Trophoblast cell (in vitro differentiated cells and primary cell): ENCODE measurements around the gene DCAF8L2.

ENCODE experiments used
- DNase-seq, 2 donors: peaks; one replicate each; pipeline ENCODE4 v3.0.0-alpha.2; 2016
- H2AFZ ChIP-seq: 2 replicates; pipeline ENCODE4 v1.6.1; 2013; ENCODE audit warnings: low read length, moderate library complexity, mild to moderate bottlenecking; ENCODE audit not compliant: insufficient read depth, poor library complexity
- H2AK5ac ChIP-seq: 2 replicates; pipeline ENCODE4 v1.6.1; 2013; ENCODE audit warnings: mild to moderate bottlenecking, low read length
- H2BK120ac ChIP-seq: 2 replicates; pipeline ENCODE4 v1.6.1; 2013; ENCODE audit warnings: low read length, mild to moderate bottlenecking, moderate library complexity; ENCODE audit not compliant: insufficient read depth, poor library complexity
- H2BK12ac ChIP-seq: 2 replicates; pipeline ENCODE4 v1.6.1; 2013; ENCODE audit warnings: mild to moderate bottlenecking, low read length, moderate library complexity
- H2BK5ac ChIP-seq: 2 replicates; pipeline ENCODE4 v1.6.1; 2013; ENCODE audit warnings: low read length, low read depth, moderate library complexity, mild to moderate bottlenecking; ENCODE audit not compliant: poor library complexity
- H3K14ac ChIP-seq: 2 replicates; pipeline ENCODE4 v1.6.1; 2013; ENCODE audit warnings: mild to moderate bottlenecking, low read length
- H3K18ac ChIP-seq: 2 replicates; pipeline ENCODE4 v1.6.1; 2013; ENCODE audit warnings: mild to moderate bottlenecking, low read length
- H3K23ac ChIP-seq: 2 replicates; pipeline ENCODE4 v1.6.1; 2013; ENCODE audit warnings: low read length
- H3K27ac ChIP-seq: 2 replicates; pipeline ENCODE4 v1.5.1; 2013; ENCODE audit warnings: low read depth, mild to moderate bottlenecking, inconsistent platforms, low read length, moderate library complexity
- H3K27me3 ChIP-seq: 2 replicates; pipeline ENCODE4 v1.6.1; 2013; ENCODE audit warnings: inconsistent platforms, mild to moderate bottlenecking, low read length, moderate library complexity; ENCODE audit not compliant: insufficient read depth
- H3K36me3 ChIP-seq, 2 experiments: 1 replicate in 1 of 2; 2 replicates in 1 of 2; pipeline ENCODE4 v1.6.1; 2013; ENCODE audit warnings: low read length in 2 of 2, mild to moderate bottlenecking in 2 of 2, moderate library complexity in 1 of 2; ENCODE audit not compliant: insufficient read depth in 2 of 2, control insufficient read depth in 1 of 2
- H3K4ac ChIP-seq: 2 replicates; pipeline ENCODE4 v1.6.1; 2013; ENCODE audit warnings: low read depth, mild to moderate bottlenecking, low read length, moderate library complexity
- H3K4me1 ChIP-seq, 2 experiments: 1 replicate in 1 of 2; 2 replicates in 1 of 2; pipeline ENCODE4 v1.6.1; 2013; ENCODE audit warnings: low read length in 2 of 2, mild to moderate bottlenecking in 2 of 2, moderate library complexity in 1 of 2; ENCODE audit not compliant: insufficient read depth in 2 of 2, control insufficient read depth in 1 of 2
- H3K4me2 ChIP-seq: 2 replicates; pipeline ENCODE4 v1.6.1; 2013; ENCODE audit warnings: inconsistent platforms, mild to moderate bottlenecking, low read length, moderate library complexity
- H3K4me3 ChIP-seq: 2 replicates; pipeline ENCODE4 v1.5.1; 2013; ENCODE audit warnings: mild to moderate bottlenecking, low read depth, low read length, inconsistent platforms
- H3K79me1 ChIP-seq: one replicate; pipeline ENCODE4 v1.6.1; 2013; ENCODE audit warnings: low read length
- H3K79me2 ChIP-seq: 2 replicates; pipeline ENCODE4 v1.6.1; 2013; ENCODE audit warnings: low read length, mild to moderate bottlenecking; ENCODE audit not compliant: control insufficient read depth, insufficient read depth, poor library complexity
- H3K9ac ChIP-seq: 2 replicates; pipeline ENCODE4 v1.6.1; 2013; ENCODE audit warnings: mild to moderate bottlenecking, low read length
- H3K9me3 ChIP-seq: 2 replicates; pipeline ENCODE4 v1.6.1; 2013; ENCODE audit warnings: low read depth, mild to moderate bottlenecking, control low read depth, inconsistent platforms, low read length; ENCODE audit not compliant: insufficient read depth
- H4K12ac ChIP-seq: 2 replicates; pipeline ENCODE4 v1.6.1; 2013; ENCODE audit warnings: low read depth, mild to moderate bottlenecking, low read length, moderate library complexity
- H4K8ac ChIP-seq: 2 replicates; pipeline ENCODE4 v1.6.1; 2013; ENCODE audit warnings: low read depth, mild to moderate bottlenecking, low read length, moderate library complexity
- H4K91ac ChIP-seq: one replicate; pipeline ENCODE4 v1.6.1; 2013; ENCODE audit warnings: low read depth, mild to moderate bottlenecking, low read length, moderate library complexity
- WGBS: extraction: QIAGEN DNeasy Blood & Tissue Kit; methylation state at CpG from one replicate; pipeline ENCODE4 v1.1.7; 2013; ENCODE audit warnings: missing lambda C conversion rate; ENCODE audit not compliant: insufficient read length, insufficient coverage; ENCODE audit errors: extremely low coverage; 5-methylcytosine and 5-hydroxymethylcytosine counted together

Gene DCAF8L2

DNA sequence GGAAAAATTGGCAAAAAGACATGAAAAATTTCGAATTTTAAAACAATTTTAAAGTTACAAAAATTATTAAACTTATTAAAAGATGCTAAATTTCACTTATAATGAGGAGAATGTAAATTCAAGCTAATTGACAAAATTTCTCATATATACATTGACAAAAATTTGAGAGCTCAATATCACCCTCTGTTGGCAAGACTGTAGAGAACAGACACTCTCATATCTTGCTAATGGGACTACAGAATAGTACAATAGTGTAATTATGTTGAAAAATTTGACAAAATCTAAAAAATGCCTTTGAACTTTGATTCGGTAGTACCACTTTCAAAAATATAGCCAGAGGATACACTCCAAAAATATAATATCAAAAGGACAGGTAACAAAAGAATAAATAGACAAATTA is 29.8 kb downstream of the DCAF8L2 start:
- Histone ChIP-seq H3K4me3 (no peak overlapping the region), H3K79me2 (no peaks in the 10 kb centered on the region), H3K36me3 (no peaks in the 10 kb centered on the region), H3K9me3 (no peaks in the 10 kb centered on the region), H4K12ac (no peak overlapping the region), H3K9ac (no peak overlapping the region), H3K14ac (no peak overlapping the region), H3K27ac (no peak overlapping the region), H3K23ac (no peak overlapping the region), H3K4ac (no peak overlapping the region), H3K27me3 (no peaks in the 10 kb centered on the region), H2BK5ac (no peak overlapping the region), H2BK12ac (no peak overlapping the region), H3K18ac (no peak overlapping the region), H3K4me1 (no peaks in the 10 kb centered on the region), H2AFZ (no peak overlapping the region), H4K91ac (no peak overlapping the region), H4K8ac (no peak overlapping the region), H2BK120ac (no peak overlapping the region), H3K4me2 (no peak overlapping the region), H2AK5ac (no peak overlapping the region), H3K79me1 (no peaks in the 10 kb centered on the region)
- no CpG with 5 or more reads among the region's 2 CpGs for WGBS
- DNase-seq: peak in 1 of 2 donors; percentile 50

DNA sequence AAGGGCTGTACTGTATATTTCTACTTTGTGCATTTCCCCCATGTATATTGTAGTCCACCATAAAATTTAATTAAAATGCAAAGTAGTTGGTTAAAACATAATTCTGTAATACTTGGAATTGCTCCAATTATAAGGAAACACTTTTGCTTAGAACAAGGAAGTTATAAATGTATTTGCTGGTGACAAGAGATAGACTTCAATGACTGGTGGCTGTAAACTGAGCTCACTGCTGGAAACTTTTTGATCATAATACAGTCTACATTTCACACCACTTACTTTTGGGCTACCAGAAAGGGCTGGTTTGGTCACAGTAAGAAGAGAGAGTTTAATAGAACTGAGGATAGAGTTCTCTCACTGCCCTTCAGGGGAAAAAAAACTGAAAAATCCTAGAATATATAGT is 32.7 kb downstream of the DCAF8L2 start:
- Histone ChIP-seq H3K4me3 (no peak overlapping the region), H2BK120ac (no peak overlapping the region)

GRCh38 chrX:27626066-27626465 is 35.9 kb downstream of the DCAF8L2 start:
- H3K9me3 ChIP-seq: no peaks in the 10 kb centered on the region
- H2BK120ac ChIP-seq: no peak overlapping the region
- no peaks in the 10 kb centered on the region for H3K4me1 ChIP-seq
- no peak overlapping the region for H3K23ac ChIP-seq
- H2AK5ac ChIP-seq: no peak overlapping the region
- no peak overlapping the region for H4K12ac ChIP-seq
- no peak overlapping the region for H3K4me3 ChIP-seq
- H3K36me3 ChIP-seq: no peaks in the 10 kb centered on the region
- H3K14ac ChIP-seq: no peak overlapping the region
- no peak overlapping the region for H2BK5ac ChIP-seq
- no CpG with 5 or more reads among the region's 3 CpGs for WGBS
- no peak overlapping the region for H3K18ac ChIP-seq
- no peak overlapping the region for H2AFZ ChIP-seq
- no peak overlapping the region for H2BK12ac ChIP-seq
- H3K4me2 ChIP-seq: no peak overlapping the region
- no peak overlapping the region for H4K91ac ChIP-seq
- no peaks in the 10 kb centered on the region for H3K79me2 ChIP-seq
- no peaks in the 10 kb centered on the region for H3K27me3 ChIP-seq
- no peak overlapping the region for H3K9ac ChIP-seq
- H3K79me1 ChIP-seq: no peaks in the 10 kb centered on the region
- H3K27ac ChIP-seq: no peak overlapping the region
- H3K4ac ChIP-seq: no peak overlapping the region
- no peak overlapping the region for H4K8ac ChIP-seq
- no peak for DNase-seq

More for the DNA sequence above, 32.7 kb downstream of the DCAF8L2 start:
- Histone ChIP-seq H3K79me2 (no peaks in the 10 kb centered on the region), H3K27me3 (no peaks in the 10 kb centered on the region), H3K27ac (no peak overlapping the region), H3K4me2 (no peak overlapping the region), H2AFZ (no peak overlapping the region), H3K4ac (no peak overlapping the region), H2BK12ac (no peak overlapping the region), H4K12ac (no peak overlapping the region), H4K91ac (no peak overlapping the region), H3K79me1 (no peaks in the 10 kb centered on the region), H4K8ac (no peak overlapping the region), H3K9ac (no peak overlapping the region), H3K9me3 (no peaks in the 10 kb centered on the region), H3K18ac (no peak overlapping the region), H3K23ac (no peak overlapping the region), H2BK5ac (no peak overlapping the region), H2AK5ac (no peak overlapping the region), H3K36me3 (no peaks in the 10 kb centered on the region), H3K14ac (no peak overlapping the region), H3K4me1 (no peaks in the 10 kb centered on the region)
- DNase-seq: no peak

- Histone ChIP-seq H3K79me1 (no peaks in the 10 kb centered on the region), H3K18ac (no peak overlapping the region), H3K27ac (no peak overlapping the region), H3K27me3 (no peaks in the 10 kb centered on the region), H2BK5ac (no peak overlapping the region), H3K4me2 (no peak overlapping the region), H3K23ac (no peak overlapping the region), H3K4me3 (no peak overlapping the region), H3K4ac (no peak overlapping the region), H2AFZ (no peak overlapping the region), H3K14ac (no peak overlapping the region), H4K91ac (no peak overlapping the region), H2BK12ac (no peak overlapping the region), H4K8ac (no peak overlapping the region), H3K36me3 (no peaks in the 10 kb centered on the region), H3K79me2 (no peaks in the 10 kb centered on the region), H4K12ac (no peak overlapping the region), H3K9me3 (no peaks in the 10 kb centered on the region), H2BK120ac (no peak overlapping the region), H3K9ac (no peak overlapping the region), H2AK5ac (no peak overlapping the region), H3K4me1 (no peaks in the 10 kb centered on the region)
- no CpG with 5 or more reads among the region's 3 CpGs for WGBS
- DNase-seq: no peak
Observed at GRCh38 chrX:27633328-27633727, 43.2 kb downstream of the DCAF8L2 start.
